NCI-H146 treated with DMSO at 0.1 percent for 48 hours (cell line): ENCODE data around the gene GULP1.
"Not testable (repeated sequence)": the region's sequence is repeated elsewhere in the genome, so short reads cannot be mapped to it uniquely, and the experiment has no call there.

Experiments used
- DNase-seq: peaks from one replicate; lab custom pipeline; 2025; ENCODE audit not compliant: unreplicated experiment; lab: John Stamatoyannopoulos, UW

The GULP1 gene

DNA sequence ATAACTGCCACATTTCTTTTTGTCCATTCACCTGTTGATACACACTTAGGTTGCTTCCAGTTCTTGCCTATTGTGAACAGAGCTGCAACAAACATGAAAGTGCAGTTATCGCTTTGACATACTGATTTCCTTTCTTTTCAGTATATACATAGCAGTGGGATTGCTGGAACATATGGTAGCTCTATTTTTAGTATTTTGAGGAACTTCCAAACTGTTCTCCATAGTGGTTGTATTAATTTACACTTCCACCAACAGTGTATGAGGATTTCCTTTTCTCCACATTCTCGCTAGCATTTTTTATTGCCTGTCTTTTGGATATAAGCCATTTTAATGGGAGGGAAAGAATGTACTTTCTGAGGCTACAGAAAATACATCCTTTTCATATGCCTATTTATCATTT is 167.4 kb downstream of the GULP1 start:
- no peak for DNase-seq

DNA sequence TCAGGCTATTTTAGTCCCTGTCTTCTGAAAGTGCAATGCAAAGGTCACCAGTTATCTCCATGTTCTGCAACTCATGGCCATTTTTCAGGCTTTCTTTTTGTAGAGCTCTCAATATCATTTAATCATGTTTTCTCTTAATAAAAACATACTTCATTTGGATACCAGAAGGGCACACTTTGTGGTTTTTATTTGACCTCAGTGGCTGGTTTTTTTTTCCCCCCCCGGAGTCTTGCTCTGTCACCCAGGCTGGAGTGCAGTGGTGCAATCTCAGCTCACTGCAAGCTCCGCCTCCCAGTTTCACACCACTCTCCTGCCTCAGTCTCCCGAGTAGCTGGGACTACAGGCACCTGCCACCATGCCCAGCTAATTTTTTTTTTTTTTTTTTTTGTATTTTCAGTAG is 174.4 kb downstream of the GULP1 start:
- DNase-seq = not testable (repeated sequence)

DNA sequence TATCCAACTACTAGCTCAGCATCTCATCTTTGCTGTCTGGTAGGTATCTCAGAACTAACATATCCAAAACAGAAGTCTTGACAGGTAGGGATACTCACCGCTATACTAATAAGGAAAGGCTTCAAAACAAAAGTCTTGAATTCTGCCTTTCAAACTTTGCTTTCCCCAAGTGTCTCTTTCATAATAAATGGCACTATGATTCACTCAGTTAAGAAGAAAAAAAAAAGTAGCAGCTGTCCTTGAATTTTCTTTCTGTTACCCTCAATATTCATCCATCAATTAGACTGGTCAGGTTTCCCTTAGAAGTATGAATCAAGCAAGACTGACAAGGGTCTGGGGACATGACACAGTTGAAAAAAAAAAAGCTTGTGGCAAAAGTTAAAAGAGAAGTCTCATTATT is 175.1 kb downstream of the GULP1 start:
- no peak for DNase-seq

DNA sequence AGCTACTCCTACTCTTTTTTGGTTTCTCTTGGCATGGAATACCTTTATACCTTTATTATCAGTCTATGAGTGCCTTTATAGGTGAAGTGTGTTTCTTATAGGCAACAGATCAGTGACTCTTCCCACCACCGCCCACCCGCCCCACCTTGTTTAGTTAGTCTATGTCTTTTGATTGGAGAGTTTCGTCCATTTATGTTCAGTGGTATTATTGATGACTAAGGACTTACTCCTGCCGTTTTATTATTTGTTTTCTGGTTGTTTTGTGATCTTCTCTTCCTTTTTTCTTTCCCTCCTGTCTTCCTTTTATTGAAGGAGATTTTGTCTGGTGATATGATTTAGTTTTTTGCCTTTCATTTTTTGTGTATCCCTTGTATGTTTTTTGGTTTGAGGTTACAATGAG is 179.5 kb downstream of the GULP1 start:
- no peak for DNase-seq

DNA sequence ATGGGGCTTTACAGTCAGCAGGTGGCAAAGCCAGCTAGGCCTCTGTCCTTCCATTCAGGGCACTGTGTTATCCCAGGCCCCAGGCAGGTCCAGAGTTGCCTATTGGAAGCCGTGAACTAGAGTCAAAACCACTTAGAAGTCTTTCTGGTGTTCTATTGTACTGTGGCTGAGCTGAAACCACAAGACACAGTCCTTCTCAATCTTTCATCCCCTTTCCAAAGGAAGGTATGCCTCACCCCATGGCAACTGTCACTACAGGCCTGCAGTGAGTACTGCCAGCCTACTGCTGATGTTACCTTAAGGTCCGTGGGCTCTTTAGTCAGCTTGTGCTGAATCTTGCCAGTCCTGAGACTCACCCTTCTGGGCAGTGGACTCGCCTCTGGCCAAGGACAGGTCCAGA is 181.6 kb downstream of the GULP1 start:
- no peak for DNase-seq

DNA sequence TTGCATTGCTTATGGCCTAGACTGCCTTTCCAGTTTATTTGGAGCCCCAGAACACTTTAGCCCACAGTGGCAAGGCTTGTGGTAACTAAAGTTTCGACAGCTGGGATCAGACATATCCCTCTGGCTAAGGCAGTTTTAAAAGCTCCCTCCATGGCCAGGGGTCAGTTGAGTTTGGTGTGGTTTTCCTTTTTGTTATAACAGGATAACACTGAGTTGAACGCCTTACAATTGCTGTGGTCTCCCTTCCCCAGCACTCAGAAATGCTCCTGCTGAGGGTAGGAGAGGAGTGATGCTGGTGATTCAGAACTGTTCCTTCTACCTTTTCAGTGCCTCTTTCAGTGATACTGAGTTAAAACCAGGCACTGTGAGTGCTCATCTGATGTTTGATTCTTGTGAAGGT is 182.6 kb downstream of the GULP1 start:
- no peak for DNase-seq

DNA sequence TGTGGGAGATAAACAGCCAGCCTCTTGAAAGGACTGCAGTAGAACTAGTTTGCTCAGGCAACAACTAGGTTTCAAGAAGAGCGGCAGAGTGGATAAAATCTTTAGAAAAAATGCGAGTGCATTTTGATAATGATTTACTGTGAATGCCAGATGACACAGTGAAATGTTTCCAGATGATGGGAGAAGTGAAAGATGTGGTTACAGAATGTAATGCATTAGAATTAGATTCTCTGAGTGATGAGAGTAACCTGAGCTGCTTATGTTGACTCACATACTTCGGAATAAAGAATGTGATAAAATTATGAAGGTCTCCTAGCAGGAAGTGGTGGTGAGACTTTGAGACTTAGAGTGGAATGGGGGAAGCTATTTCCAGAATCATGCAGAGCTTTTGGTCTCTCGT is 184.3 kb downstream of the GULP1 start:
- DNase-seq = no peak

DNA sequence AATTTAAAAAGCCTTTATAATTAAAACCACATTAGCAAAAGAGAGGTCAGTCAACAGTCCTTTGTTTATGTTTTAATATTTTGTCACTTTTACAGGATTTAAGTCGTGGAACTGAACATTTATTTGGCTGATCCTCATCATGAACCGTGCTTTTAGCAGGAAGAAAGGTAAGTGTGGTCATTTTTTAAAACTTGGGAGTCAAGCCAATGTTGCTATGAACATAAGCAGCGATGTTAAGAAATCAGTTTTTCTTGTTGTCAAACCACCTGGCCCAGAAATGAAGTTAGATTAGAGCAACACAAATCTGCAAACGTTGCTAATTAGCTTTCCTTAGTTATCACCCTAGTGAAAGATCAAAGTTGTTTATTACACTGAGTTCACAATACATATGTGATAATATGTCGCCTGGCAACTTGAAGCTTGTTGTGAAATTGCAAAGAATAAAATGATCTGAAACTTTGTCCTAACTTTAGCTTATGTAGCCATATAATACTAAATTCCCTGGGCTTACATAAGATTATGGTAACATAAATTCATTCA is 186.0 kb downstream of the GULP1 start:
- DNase-seq = no peak

DNA sequence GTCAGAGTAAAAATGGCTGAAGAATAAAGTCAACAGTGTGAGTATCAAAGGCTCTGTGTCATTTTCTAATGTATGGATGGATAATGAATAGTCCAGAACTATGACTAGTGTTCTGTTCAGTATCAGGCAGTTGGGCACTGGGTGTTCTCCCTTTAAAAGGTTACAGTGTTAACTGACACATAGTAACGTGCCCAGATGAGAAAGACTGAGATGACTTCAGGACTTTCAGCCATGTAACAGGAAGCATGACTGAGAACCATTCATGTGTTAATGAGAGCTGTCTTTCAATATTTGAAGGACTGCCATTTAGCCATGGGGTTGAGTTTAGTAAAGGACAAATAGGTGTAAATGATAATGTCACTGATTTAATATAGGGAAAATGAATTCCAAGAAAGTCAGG is 187.1 kb downstream of the GULP1 start:
- DNase-seq = peak; percentile 2

DNA sequence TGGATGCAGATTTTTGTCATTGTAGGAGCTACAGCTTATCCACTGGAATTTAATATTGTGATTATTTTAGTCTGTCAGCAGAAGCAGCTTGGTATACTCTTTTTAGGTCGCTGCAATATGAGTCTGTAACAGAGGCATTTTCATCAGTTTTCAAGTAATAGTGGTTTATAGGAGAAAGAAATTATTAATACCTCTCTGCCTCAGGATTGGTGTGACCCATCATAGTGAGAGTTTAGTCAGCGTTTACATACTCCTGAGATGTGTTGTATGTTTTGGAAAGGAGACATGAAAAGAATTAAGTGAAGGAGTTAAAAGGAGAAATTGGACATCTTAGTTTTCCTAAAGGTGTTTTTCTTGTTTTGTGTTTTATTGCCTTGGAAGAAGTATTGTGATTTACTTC is 189.8 kb downstream of the GULP1 start:
- no peak for DNase-seq

DNA sequence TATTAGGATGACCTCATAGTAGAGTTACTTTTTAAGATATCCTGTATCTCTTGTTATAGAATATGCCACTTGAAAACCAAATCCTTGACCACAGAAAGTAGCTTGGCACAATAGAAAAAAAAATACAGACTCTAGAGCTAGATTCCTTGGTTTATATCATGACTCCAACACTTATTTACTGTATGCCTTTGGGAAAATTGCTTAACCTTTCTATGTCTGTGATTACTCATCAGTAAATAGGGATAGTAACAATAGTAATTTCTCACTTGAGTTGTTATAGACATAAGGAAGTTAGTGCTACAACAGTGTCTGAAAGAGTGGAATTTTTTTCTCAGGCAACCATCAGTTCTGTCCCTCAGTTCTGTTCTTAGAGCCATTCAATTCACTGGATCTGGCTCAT is 193.8 kb downstream of the GULP1 start:
- DNase-seq = no peak

DNA sequence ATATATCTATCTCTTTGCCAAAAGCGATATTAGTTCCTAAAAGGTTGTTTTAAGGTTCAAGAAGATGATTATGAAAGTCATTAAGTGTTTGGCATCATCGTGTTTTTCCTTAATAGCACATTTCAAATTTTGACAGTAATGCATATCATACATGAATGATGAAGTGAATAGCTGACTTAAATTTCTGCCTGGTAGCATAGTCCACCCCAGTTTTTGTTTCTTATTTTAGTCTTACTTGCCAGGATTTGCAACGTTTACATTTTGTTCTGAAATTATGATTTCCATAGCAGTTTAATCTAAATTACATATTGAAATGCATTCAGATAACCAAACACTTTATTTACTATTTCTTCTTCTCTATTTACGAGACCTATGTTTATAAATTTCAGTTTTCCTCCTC is 201.1 kb downstream of the GULP1 start:
- no peak for DNase-seq

DNA sequence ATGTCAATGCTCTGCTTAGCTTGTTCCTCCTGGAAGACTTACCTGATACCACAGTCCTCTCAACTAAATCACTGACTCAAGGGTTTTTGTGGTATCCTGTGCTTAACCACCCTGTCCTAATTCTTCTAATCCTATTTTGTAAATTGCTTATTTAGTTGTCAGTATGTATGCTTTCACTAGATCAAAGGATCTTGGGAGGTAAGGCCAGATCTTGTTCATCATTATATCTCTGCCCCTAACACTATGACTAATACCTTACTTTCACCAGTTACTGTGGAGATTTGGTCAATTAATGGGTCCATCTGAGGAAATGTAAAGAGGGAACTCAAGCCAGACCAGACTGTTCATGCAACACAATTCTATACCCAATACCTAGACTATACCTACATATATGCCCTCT is 203.2 kb downstream of the GULP1 start:
- DNase-seq = no peak

DNA sequence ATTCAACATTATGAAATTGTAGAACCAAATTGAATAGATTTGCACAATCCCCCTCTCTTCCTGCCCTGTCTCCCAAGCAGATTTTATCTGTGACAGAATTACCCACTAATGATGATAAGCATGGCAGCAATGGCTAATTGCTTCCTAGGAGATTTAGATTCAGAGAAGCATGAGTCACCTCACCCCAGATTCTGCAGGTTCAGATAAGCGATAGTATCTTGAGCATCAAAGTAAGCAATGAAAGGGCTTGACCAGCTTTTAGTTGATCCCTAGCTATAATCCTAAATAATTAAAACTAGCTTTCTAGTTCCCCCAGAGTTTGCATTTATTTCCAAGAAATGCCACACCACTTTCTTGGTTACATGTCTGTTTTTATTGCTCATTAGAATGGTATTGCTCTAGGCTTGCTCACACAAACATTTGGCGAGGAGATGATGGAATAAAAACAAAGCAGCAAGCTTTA is 204.3 kb downstream of the GULP1 start:
- peak; percentile 39 for DNase-seq

DNA sequence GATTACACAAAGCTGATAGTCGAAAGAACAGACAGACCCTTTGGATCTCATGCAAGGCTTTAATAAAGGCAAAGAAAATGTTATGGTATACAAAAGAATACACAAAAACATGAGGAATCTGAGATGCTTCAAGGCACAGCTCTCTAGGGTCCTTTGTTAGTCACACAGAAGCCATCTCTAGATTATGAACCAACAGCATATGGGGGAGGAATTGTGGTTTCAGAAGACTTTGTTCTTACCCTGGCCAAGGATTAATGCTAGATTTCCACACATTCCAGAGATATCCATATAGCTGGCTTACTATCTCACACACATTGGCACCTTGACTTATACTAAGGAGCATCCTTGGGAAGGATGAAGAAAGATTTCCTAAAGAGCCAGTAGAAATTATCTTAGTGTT is 206.1 kb downstream of the GULP1 start:
- DNase-seq = no peak

DNA sequence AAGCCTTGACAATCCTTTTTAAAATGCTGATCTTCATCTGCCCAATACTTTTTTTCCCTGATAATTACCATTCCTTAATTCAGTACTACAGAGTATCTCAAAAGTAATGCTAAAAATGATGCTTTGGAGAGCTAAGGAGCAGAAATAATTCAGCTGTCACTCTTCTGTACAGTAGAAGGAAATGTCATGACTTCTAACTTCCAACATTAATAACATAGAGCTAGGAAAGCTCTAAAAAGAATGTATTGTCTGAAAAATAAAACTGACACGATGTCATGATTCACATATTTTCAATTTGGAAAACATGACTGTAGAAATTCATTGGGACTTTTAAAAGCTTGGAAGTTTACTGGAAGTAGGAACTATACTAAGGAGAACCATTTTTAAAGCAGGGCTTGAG is 212.3 kb downstream of the GULP1 start:
- DNase-seq = no peak

DNA sequence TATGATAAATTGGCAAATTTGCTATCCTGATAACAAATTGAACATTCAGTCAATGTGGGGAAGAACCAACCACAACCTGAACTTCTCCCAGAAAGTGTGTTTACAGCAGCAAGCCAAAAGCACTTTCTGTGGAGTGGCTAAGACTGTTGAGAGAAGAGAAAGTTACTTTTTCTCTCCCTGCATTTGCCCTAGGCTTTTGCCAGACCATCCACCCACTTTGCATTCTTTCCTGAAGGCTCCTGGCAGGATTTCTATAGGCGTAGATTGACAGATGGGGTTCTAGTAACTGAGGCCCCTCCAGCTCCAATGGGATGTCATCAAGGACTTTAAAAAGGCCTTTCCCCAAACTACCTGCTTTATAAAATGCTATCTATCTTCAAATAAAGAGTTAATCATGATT is 215.2 kb downstream of the GULP1 start:
- no peak for DNase-seq

DNA sequence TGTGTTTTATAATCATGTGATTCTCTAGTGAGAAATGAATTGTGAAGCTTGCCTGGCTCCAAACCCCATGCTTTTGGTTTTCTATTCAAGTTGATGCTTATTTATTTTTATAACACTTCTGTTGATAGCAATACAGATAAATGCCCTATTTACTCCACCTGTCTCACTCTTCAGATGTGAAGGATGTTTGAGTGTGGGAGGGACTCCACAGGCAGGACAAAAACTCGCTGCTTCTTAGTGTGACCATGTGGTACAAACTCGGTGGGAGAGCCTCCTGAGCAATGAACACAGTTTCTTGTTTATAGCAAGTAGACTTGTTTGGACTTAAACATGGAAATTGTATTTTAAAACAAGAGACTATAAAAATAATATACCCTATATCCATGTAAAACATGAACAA is 219.7 kb downstream of the GULP1 start:
- DNase-seq = no peak

DNA sequence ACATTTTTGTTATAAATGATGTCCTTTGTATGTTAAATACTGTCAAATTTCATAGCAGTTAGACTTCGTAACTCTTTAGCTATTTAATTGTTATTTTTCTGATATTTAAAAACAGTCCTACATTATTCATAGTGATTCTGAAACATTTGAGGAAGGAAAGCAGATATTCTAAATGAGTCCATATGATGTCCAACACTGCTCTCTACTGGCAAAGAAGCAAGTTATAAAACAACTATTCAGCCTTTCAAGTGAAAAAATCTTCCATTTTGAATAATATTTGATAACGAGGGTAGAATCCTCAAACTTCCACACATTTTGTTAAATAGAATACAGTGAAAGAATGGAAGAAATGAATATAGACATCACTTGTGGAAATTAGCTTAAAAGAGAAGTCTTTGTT is 220.8 kb downstream of the GULP1 start:
- peak; percentile 45 for DNase-seq

DNA sequence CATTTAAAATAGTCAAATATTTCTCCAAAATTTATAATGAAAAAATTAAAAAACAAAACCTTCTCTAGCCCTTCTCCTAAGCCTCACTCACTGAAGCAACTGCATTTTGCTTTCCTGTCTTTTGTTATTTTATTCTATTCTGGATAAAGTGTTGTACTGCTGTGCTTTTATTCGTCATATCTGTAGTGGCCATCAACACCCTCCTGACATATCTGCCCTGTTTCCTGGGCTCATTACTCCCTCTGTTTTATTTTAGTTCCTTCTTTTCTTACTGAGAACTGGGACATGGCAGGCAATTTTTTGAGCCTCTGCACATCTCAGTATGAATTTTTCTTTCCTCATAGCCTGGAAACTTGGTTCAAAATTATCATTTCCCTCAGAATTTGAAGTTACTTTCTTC is 224.2 kb downstream of the GULP1 start:
- no peak for DNase-seq

DNA sequence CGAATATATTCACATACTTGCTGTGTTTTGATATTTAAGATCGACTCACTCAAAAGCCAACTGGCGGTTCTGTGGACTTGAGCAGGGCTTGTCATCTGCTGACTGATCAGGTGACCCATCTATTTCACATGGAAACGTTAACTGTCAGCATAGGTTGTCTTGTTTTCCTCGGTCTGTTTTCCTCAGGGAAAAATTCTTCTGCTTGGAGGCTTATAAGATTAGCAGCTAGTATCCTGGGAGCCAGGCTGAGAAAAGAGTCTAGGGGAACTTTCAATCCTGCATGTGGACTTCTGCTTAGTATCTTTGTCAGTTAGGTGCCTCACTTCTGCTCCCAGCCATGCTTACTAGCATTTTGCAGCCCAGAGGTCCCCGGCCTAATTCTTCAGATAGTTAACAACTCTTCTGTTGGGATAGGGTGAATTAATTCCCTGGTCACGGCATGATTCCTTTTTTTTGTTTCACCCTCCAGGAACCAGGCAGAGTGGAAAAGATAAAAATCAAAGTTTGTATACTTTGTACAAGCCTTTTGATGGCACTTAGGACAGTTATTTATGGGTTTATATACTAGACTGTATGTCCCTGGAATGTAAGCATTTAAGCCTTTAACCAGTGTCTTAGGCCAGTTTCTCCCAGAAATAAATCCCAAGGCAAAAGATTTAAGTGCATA is 226.0 kb downstream of the GULP1 start:
- DNase-seq = no peak

DNA sequence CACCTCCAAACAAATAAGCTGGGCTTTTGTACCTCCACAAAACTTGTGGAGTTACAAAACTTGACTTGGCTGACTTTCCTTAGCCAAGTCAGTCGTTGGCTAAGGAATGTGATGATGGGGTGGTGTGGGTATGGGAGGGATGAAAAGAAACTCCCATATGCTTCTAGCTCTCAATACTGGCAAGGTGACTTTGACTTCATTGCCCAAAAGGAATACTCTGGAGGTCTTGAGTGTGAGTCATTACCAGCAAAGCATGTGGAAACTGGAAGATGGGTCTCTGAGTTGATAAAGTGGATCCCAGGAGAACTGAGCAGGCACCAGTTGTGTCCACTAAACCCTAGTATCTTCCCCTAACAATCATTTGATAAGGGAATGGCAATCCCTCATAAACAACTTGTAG is 226.7 kb downstream of the GULP1 start:
- DNase-seq = no peak

DNA sequence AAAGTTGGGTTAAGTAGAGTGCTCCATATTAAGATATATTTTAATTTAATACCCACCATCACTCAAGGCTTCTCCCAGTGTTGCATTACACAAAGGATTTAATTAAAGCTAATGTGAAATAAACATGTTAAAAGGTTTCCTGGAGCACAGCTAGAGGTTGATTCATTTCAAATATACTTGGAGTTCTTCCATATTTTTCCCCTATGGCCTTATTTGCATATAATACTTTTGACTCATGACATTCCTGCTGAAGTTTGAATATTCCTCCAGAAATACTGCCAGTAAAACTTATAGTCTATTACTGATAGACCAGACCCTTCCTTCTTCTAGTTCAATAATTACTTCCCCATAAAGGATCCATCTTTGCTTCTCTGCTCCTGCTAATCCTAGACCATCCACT is 227.5 kb downstream of the GULP1 start:
- DNase-seq = no peak
